IMR-90 (cell line): ENCODE results near the gene TRIO. TPM values are rescaled to one million over a fixed set of nuclear protein-coding genes. Genes with fewer than 3 reads are reported as not detected.

Experiments used
- ATAC-seq: fragments of 200-7000 bp; cut with Tn5 transposase; 2 replicates; pipeline ENCODE4 v1.9.1; 2020; ENCODE audit warnings: low read depth, mild to moderate bottlenecking, moderate library complexity
- BruUV-seq: library from RNA; stranded (reverse); fragments of 400-500 nt; replicated peaks from 2 replicates; lab custom pipeline; 2021; lab: Mats Ljungman, UMichigan
- CTCF ChIA-PET: fragments of 300-600 bp; formaldehyde crosslinking; extraction: SDS; loops from one replicate; lab custom pipeline; 2021; ENCODE audit warnings: antibody characterized with exemption; lab: Yijun Ruan, JAX
- POLR2A ChIA-PET: fragments of 300-600 bp; sonication (Branson Sonifier 250); formaldehyde crosslinking; loops from one replicate; lab custom pipeline; 2022; ENCODE audit warnings: antibody characterized with exemption; ENCODE audit not compliant: unreplicated experiment; lab: Charles Lee
- DNase-seq: peaks from one replicate; pipeline ENCODE4 v3.0.0; 2013
- H2AFZ ChIP-seq: replicated peaks from 2 replicates; pipeline ENCODE3; 2013; ENCODE audit warnings: low read length, mild to moderate bottlenecking; ENCODE audit not compliant: poor library complexity
- H2AK5ac ChIP-seq: 2 replicates; pipeline ENCODE4 v1.6.1; 2013; ENCODE audit warnings: low read depth, low read length, inconsistent platforms
- H2AK9ac ChIP-seq: replicated peaks from 2 replicates; pipeline ENCODE3; 2013; ENCODE audit warnings: mild to moderate bottlenecking, low read depth, low read length, moderate library complexity; ENCODE audit not compliant: poor library complexity
- H2BK120ac ChIP-seq: 2 replicates; pipeline ENCODE4 v1.6.1; 2013; ENCODE audit warnings: low read depth, low read length, inconsistent platforms
- H2BK15ac ChIP-seq: 3 replicates; pipeline ENCODE4 v1.6.1; 2013; ENCODE audit warnings: low read depth, low read length, inconsistent platforms
- H2BK20ac ChIP-seq: 2 replicates; pipeline ENCODE4 v1.6.1; 2013; ENCODE audit warnings: low read depth, mild to moderate bottlenecking, inconsistent platforms, low read length, moderate library complexity
- H2BK5ac ChIP-seq: 2 replicates; pipeline ENCODE4 v1.6.1; 2013; ENCODE audit warnings: mild to moderate bottlenecking, low read depth, low read length, inconsistent platforms; ENCODE audit not compliant: poor library complexity, severe bottlenecking
- H3K14ac ChIP-seq: replicated peaks from 2 replicates; pipeline ENCODE4 v1.6.1; 2013; ENCODE audit warnings: low read depth, low read length, inconsistent platforms
- H3K18ac ChIP-seq: 2 replicates; pipeline ENCODE4 v1.6.1; 2013; ENCODE audit warnings: low read depth, low read length, control low read depth
- H3K23ac ChIP-seq: 2 replicates; pipeline ENCODE4 v1.6.1; 2013; ENCODE audit warnings: low read depth, low read length, inconsistent platforms
- H3K27ac ChIP-seq: 2 replicates; pipeline ENCODE4 v1.5.1; 2013; ENCODE audit warnings: mild to moderate bottlenecking, control low read depth, low read length; ENCODE audit not compliant: insufficient read depth
- H3K27me3 ChIP-seq: 2 replicates; pipeline ENCODE4 v1.6.1; 2013; ENCODE audit warnings: low read length; ENCODE audit not compliant: control insufficient read depth, insufficient read depth
- H3K36me3 ChIP-seq: 2 replicates; pipeline ENCODE4 v1.6.1; 2013; ENCODE audit warnings: low read length, mixed read lengths; ENCODE audit not compliant: control insufficient read depth, insufficient read depth
- H3K4ac ChIP-seq: 2 replicates; pipeline ENCODE4 v1.6.1; 2013; ENCODE audit warnings: low read depth, low read length, inconsistent platforms
- H3K4me1 ChIP-seq: 2 replicates; pipeline ENCODE4 v1.6.1; 2013; ENCODE audit warnings: low read length, mixed read lengths; ENCODE audit not compliant: control insufficient read depth, insufficient read depth
- H3K4me2 ChIP-seq: 2 replicates; pipeline ENCODE4 v1.6.1; 2013; ENCODE audit warnings: low read depth, mild to moderate bottlenecking, control low read depth, low read length, moderate library complexity
- H3K4me3 ChIP-seq: 2 replicates; pipeline ENCODE4 v1.5.1; 2013; ENCODE audit warnings: low read depth, mild to moderate bottlenecking, control low read depth, low read length, moderate library complexity; ENCODE audit not compliant: insufficient read depth
- H3K56ac ChIP-seq: 2 replicates; pipeline ENCODE4 v1.6.1; 2013; ENCODE audit warnings: low read length, inconsistent platforms; ENCODE audit not compliant: insufficient read depth; ENCODE audit errors: extremely low read depth
- H3K79me1 ChIP-seq, 2 experiments: 2 replicates each; pipeline ENCODE4 v1.6.1; 2013; ENCODE audit warnings: low read length in 2 of 2, inconsistent platforms in 1 of 2, low read depth in 1 of 2
- H3K9ac ChIP-seq: 2 replicates; pipeline ENCODE4 v1.6.1; 2013; ENCODE audit warnings: low read depth, low read length, control low read depth
- H3K9me1 ChIP-seq: 2 replicates; pipeline ENCODE4 v1.6.1; 2013; ENCODE audit warnings: low read length, inconsistent platforms; ENCODE audit not compliant: insufficient read depth
- H3K9me3 ChIP-seq: 2 replicates; pipeline ENCODE4 v1.6.1; 2013; ENCODE audit warnings: low read length; ENCODE audit not compliant: control insufficient read depth, insufficient read depth
- H4K20me1 ChIP-seq: 2 replicates; pipeline ENCODE4 v1.6.1; 2013; ENCODE audit warnings: low read length, inconsistent platforms; ENCODE audit not compliant: insufficient read depth
- H4K5ac ChIP-seq: 2 replicates; pipeline ENCODE4 v1.6.1; 2013; ENCODE audit warnings: mild to moderate bottlenecking, low read depth, low read length, control low read depth
- H4K8ac ChIP-seq, 2 experiments: 2 replicates each; pipeline ENCODE4 v1.6.1; 2013; ENCODE audit warnings: low read depth in 2 of 2, low read length in 2 of 2, control low read depth in 1 of 2, inconsistent platforms in 1 of 2
- H4K91ac ChIP-seq: 2 replicates; pipeline ENCODE4 v1.6.1; 2013; ENCODE audit warnings: low read depth, low read length, inconsistent platforms; ENCODE audit not compliant: insufficient read depth
- BHLHE40 ChIP-seq: fragments of 150-350 bp; IDR thresholded peaks from 2 replicates; pipeline ENCODE4 v1.6.1; 2016; ENCODE audit warnings: mild to moderate bottlenecking, low read depth, low read length
- CHD1 ChIP-seq: IDR thresholded peaks from 2 replicates; pipeline ENCODE4 v1.6.1; 2012; ENCODE audit warnings: low read depth, low read length, improper control_type of control experiment
- FOS ChIP-seq: fragments of 150-350 bp; IDR thresholded peaks from 2 replicates; pipeline ENCODE4 v1.6.1; 2016; ENCODE audit warnings: low read depth, low read length
- NFE2L2 ChIP-seq: fragments of 150-350 bp; IDR thresholded peaks from 2 replicates; pipeline ENCODE4 v1.6.1; 2016; ENCODE audit warnings: low read depth, mild to moderate bottlenecking, low read length
- RAD21 ChIP-seq: IDR thresholded peaks from 2 replicates; pipeline ENCODE4 v1.6.1; 2012; ENCODE audit warnings: low read length, improper control_type of control experiment
- RCOR1 ChIP-seq: IDR thresholded peaks from 2 replicates; pipeline ENCODE4 v1.6.1; 2012; ENCODE audit warnings: mild to moderate bottlenecking, low read length, improper control_type of control experiment; ENCODE audit not compliant: insufficient replicate concordance
- RFX5 ChIP-seq: IDR thresholded peaks from 2 replicates; pipeline ENCODE4 v1.8.0; 2012; ENCODE audit warnings: low read depth, mild to moderate bottlenecking, low read length, moderate library complexity
- SMC3 ChIP-seq: fragments of 150-350 bp; IDR thresholded peaks from 2 replicates; pipeline ENCODE4 v1.6.1; 2016; ENCODE audit warnings: low read depth, mild to moderate bottlenecking, antibody characterized with exemption, low read length, moderate library complexity
- WGBS, 2 experiments: methylation state at CpG; one replicate each; pipeline versions ENCODE4 v1.1.5 to v1.1.7; 2013; ENCODE audit warnings: missing lambda C conversion rate in 2 of 2; ENCODE audit not compliant: insufficient read length in 1 of 2; ENCODE audit errors: extremely low coverage in 2 of 2; 5-methylcytosine and 5-hydroxymethylcytosine counted together
- dilution Hi-C: fragments of 300-500 bp; cut with HindIII; formaldehyde crosslinking; loops from one replicate; pipeline ENCODE4 v1.14.3; 2018; ENCODE audit warnings: low sequenced_read_pairs; ENCODE audit not compliant: unreplicated experiment
- in situ Hi-C: fragments of 300-500 bp; cut with MboI; formaldehyde crosslinking; loops from 3 replicates; pipeline ENCODE4 v1.14.3; 2019; ENCODE audit warnings: low sequenced_read_pairs, inconsistent platforms, mixed read lengths
- intact Hi-C: fragments of 100-400 bp; cut with micrococcal nuclease; formaldehyde crosslinking; loops from 2 replicates; pipeline ENCODE4 v1.10.0; 2022
- polyA plus RNA-seq, 3 experiments: library from polyadenylated mRNA; depleted of rRNA; stranded (reverse); fragments of >200 nt; gene quantifications; 2 replicates each; pipeline ENCODE4 v1.2.3, GENCODE V29; 2012; ENCODE audit warnings: low replicate concordance in 1 of 3
- total RNA-seq: library from RNA; depleted of rRNA; stranded (reverse); fragments of >200 nt; gene quantifications from 2 replicates; pipeline ENCODE4 v1.2.3, GENCODE V29; 2012

The TRIO gene
- total and polyA plus RNA-seq, 2 of the 4 experiments (the other 2 are of a cell fraction): 206 to 522 TPM

- no peak overlapping the region for H3K56ac ChIP-seq
- TF ChIP-seq NFE2L2 (no peak), FOS (no peak), CHD1 (no peak), RFX5 (no peak), RAD21 (no peak), BHLHE40 (no peak), SMC3 (no peak), RCOR1 (no peak)
- peak overlapping the region; percentile 77; the same call in 1 of the 3 replicates for H2BK15ac ChIP-seq
- H2BK20ac ChIP-seq: peak overlapping the region; percentile 50
- H4K8ac ChIP-seq: peak overlapping the region; percentile 47 to 83
- H4K20me1 ChIP-seq: peaks cover 88% of the 10 kb centered on the region
- WGBS, 2 experiments: no CpG with 5 or more reads among the region's 5 CpGs
- H3K9ac ChIP-seq: peak overlapping the region; percentile 19; the same call in 1 of the 2 replicates
- peaks cover 34 to 78% of the 10 kb centered on the region in 2 experiments for H3K79me1 ChIP-seq
- dilution Hi-C loops: no loop called here
- H3K27ac ChIP-seq: peak overlapping the region; percentile 62; the same call in 1 of the 2 replicates
- H3K9me1 ChIP-seq: peaks cover 20% of the 10 kb centered on the region
- BruUV-seq: TSS peak; percentile 31
- H3K18ac ChIP-seq: peak overlapping the region; percentile 26; the same call in 1 of the 2 replicates
- peaks cover 38% of the 10 kb centered on the region for H3K4me1 ChIP-seq
- H3K36me3 ChIP-seq: peaks cover 58% of the 10 kb centered on the region
- H4K5ac ChIP-seq: no peak overlapping the region
- H3K4me2 ChIP-seq: no peak overlapping the region
- peak overlapping the region; percentile 44 for H2BK120ac ChIP-seq
- H3K14ac ChIP-seq: peak overlapping the region; percentile 47; the same call in 1 of the 2 replicates
- ChIA-PET CTCF (interaction anchor here (0.9 to 2.5 kb wide), 2 partner anchors 9 to 248 kb away, joined by 3 to 9 read pairs; no protein-coding TSS in a partner anchor), POLR2A (no interaction called here)
- peak overlapping the region; percentile 28 for H2BK5ac ChIP-seq
- in situ Hi-C loops: loop anchor here (10.0 to 25.0 kb wide), 2 partner anchors 244 to 612 kb away; no protein-coding TSS in a partner anchor
- intact Hi-C loops: no loop called here
- H3K27me3 ChIP-seq: no peaks in the 10 kb centered on the region
- no peak overlapping the region for H3K4me3 ChIP-seq
- H2AFZ ChIP-seq: no peak overlapping the region
- DNase-seq: no peak
- peak overlapping the region; percentile 70; the same call in 1 of the 2 replicates for H2AK5ac ChIP-seq
- no peak overlapping the region for H2AK9ac ChIP-seq
- peak overlapping the region; percentile 28; the same call in 1 of the 2 replicates for H3K23ac ChIP-seq
- H4K91ac ChIP-seq: peak overlapping the region; percentile 71; the same call in 1 of the 2 replicates
- no peak for ATAC-seq
- no peaks in the 10 kb centered on the region for H3K9me3 ChIP-seq
- peak overlapping the region; percentile 31 for H3K4ac ChIP-seq
These were observed 257.5 kb downstream of the TRIO start for GRCh38 chr5:14400611-14401010.
